NCI-H82 treated with DMSO at 0.1 percent for 48 hours (cell line): ENCODE measurements around the gene RGS6.
"Not testable (repeated sequence)": the region's sequence is repeated elsewhere in the genome, so short reads cannot be mapped to it uniquely, and the experiment has no call there.

Source experiments
- DNase-seq: peaks from one replicate; lab custom pipeline; 2025; ENCODE audit not compliant: unreplicated experiment; lab: John Stamatoyannopoulos, UW

RGS6 gene

GRCh38 chr14:72444701-72445100, 512.5 kb downstream of the RGS6 start:
- DNase-seq: no peak

- no peak for DNase-seq
These were observed 516.0 kb downstream of the RGS6 start for GRCh38 chr14:72448212-72448611.

- DNase-seq: no peak
These were observed 518.3 kb downstream of the RGS6 start for GRCh38 chr14:72450473-72451044.

- peak; percentile 8 for DNase-seq
These were observed 519.1 kb downstream of the RGS6 start for GRCh38 chr14:72451054-72451972.

- no peak for DNase-seq
These were observed 520.5 kb downstream of the RGS6 start for GRCh38 chr14:72452774-72453173.

- DNase-seq: no peak
These were observed 522.3 kb downstream of the RGS6 start for GRCh38 chr14:72454388-72455160.

- DNase-seq: no peak
These were observed 525.4 kb downstream of the RGS6 start for GRCh38 chr14:72457641-72458040.

- DNase-seq: no peak
These were observed 529.8 kb downstream of the RGS6 start for GRCh38 chr14:72462056-72462455.

- no peak for DNase-seq
These were observed 531.1 kb downstream of the RGS6 start for GRCh38 chr14:72463291-72463866.

- no peak for DNase-seq
These were observed 532.0 kb downstream of the RGS6 start for GRCh38 chr14:72464226-72464625.

- no peak for DNase-seq
These were observed 534.1 kb downstream of the RGS6 start for GRCh38 chr14:72466325-72466724.

- DNase-seq: no peak
These were observed 539.1 kb downstream of the RGS6 start for GRCh38 chr14:72471346-72471745.

- no peak for DNase-seq
These were observed 540.6 kb downstream of the RGS6 start for GRCh38 chr14:72472845-72473244.

GRCh38 chr14:72476657-72477499, 544.6 kb downstream of the RGS6 start:
- no peak for DNase-seq

GRCh38 chr14:72477578-72477977, 545.3 kb downstream of the RGS6 start:
- DNase-seq: not testable (repeated sequence)

- DNase-seq: no peak
These were observed 546.3 kb downstream of the RGS6 start for GRCh38 chr14:72478471-72478893.

GRCh38 chr14:72479461-72479931, 547.3 kb downstream of the RGS6 start:
- DNase-seq: no peak

- no peak for DNase-seq
These were observed 548.4 kb downstream of the RGS6 start for GRCh38 chr14:72480464-72481243.

GRCh38 chr14:72483311-72483710, 551.1 kb downstream of the RGS6 start:
- no peak for DNase-seq
